SH-SY5Y (cell line): ENCODE measurements around the gene FGF3.

Experiments used
- GATA2 ChIP-seq: IDR thresholded peaks from 2 replicates; pipeline ENCODE4 v1.6.1; 2011; ENCODE audit warnings: mild to moderate bottlenecking, low read depth, low read length
- GATA3 ChIP-seq: IDR thresholded peaks from 2 replicates; pipeline ENCODE4 v1.6.1; 2011; ENCODE audit warnings: low read depth, mild to moderate bottlenecking, low read length, moderate library complexity

GRCh38 chr11:69828276-69828970, 9.2 kb upstream of the FGF3 start:
- TF ChIP-seq GATA2 = no peak
- no peak for TF ChIP-seq GATA3
